ACC112 (cell line): ENCODE measurements around the gene FGD3.

ENCODE experiments used
- H2AFZ ChIP-seq: fragments of 200-600 bp; sonication (generic); one replicate; pipeline ENCODE4 v1.6.0; 2017; ENCODE audit warnings: antibody characterized with exemption, low read length; ENCODE audit not compliant: unreplicated experiment
- H3K27ac ChIP-seq: fragments of 200-600 bp; sonication (generic); 2 replicates; pipeline ENCODE4 v1.5.1; 2014; ENCODE audit warnings: low read depth, mild to moderate bottlenecking, antibody characterized with exemption, low read length, moderate library complexity
- H3K27me3 ChIP-seq: fragments of 200-600 bp; sonication (generic); 2 replicates; pipeline ENCODE4 v1.6.1; 2014; ENCODE audit warnings: mild to moderate bottlenecking, antibody characterized with exemption, low read length, moderate library complexity, mixed read lengths; ENCODE audit not compliant: insufficient read depth
- H3K36me3 ChIP-seq: fragments of 200-600 bp; sonication (generic); 2 replicates; pipeline ENCODE4 v1.6.1; 2016; ENCODE audit warnings: mild to moderate bottlenecking, antibody characterized with exemption, low read length, moderate library complexity, mixed read lengths; ENCODE audit not compliant: insufficient read depth
- H3K4me1 ChIP-seq: fragments of 200-600 bp; sonication (generic); one replicate; pipeline ENCODE4 v1.6.1; 2016; ENCODE audit warnings: low read length, mixed read lengths; ENCODE audit not compliant: insufficient read depth, unreplicated experiment, control insufficient read depth
- H3K4me3 ChIP-seq: fragments of 200-600 bp; sonication (generic); 2 replicates; pipeline ENCODE4 v1.5.1; 2014; ENCODE audit warnings: mild to moderate bottlenecking, low read depth, low read length
- H3K79me2 ChIP-seq: fragments of 200-600 bp; sonication (generic); one replicate; pipeline ENCODE4 v1.6.0; 2016; ENCODE audit warnings: low read length; ENCODE audit not compliant: control insufficient read depth, unreplicated experiment, insufficient read depth

Gene FGD3

DNA sequence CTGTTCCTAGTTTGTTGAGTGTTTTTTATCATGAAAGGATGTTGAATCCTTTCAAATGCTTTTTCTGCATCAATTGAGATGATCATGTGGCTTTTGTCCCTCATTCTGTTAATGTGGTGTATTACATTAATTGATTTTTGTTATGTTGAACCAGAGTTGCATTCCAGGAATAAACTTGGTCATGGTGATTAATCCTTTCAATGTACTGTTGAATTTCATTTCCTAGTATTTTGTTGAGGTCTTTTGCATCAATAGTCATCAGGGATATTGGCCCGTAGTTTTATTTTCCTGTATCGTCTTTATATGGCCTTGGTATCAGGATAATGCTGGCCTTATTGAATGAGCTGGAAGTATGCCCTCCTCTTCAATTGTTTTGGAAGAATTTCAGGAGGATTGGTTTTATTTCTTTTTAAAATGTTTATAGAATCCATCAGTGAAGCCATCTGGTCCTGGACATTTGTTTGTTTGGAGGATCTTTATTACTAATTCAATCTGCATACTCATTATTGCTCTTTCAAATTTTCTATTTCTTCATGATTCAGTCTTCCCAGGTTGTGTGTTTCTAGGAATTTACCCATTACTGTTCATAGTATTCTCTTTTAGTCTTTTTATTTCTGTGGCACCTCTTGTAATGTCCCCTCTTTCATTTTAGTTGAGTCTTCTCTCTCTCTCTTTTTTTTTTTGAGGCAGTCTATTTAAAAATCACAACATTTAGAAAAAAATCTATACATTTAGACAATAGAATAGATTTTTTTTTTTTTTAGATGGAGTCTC lies 32.1 kb downstream of the FGD3 start:
- no peaks in the 10 kb centered on the region for H3K36me3 ChIP-seq
- no peaks in the 10 kb centered on the region for H3K79me2 ChIP-seq
- H2AFZ ChIP-seq: no peak overlapping the region
- no peak overlapping the region for H3K4me3 ChIP-seq
- peaks cover 21% of the 10 kb centered on the region; the same call in 1 of the 2 replicates for H3K27me3 ChIP-seq
- no peak overlapping the region for H3K27ac ChIP-seq
- no peaks in the 10 kb centered on the region for H3K4me1 ChIP-seq

DNA sequence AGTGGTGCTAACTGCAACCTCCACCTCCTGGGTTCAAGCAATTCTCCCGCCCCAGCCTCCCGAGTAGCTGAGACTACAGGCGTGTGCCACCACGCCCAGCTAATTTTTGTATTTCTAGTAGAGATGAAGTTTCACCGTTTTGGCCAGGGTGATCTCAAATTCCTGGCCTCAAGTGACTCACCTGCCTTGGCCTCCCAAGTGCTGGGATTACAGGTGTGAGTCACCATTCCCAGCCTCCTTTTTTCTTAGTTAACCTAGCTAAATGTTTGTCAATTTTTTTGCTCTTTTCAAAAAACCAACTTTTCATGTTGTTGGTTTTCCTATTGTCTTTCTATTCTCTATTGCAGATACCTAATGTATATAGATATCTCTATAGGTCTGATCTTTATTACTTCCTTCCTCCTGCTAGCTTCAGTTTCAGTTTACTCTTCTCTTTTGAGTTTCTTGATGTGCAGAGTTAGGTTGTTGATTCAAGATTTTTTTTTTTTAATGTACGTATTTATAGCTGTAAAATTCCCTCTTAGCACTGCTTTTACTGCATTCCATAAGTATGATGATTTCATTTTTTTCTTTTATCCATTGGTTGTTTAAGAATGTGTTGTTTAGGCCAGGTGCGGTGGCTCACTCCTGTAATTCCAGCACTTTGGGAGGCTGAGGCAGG lies 32.9 kb downstream of the FGD3 start:
- no peak overlapping the region for H2AFZ ChIP-seq
- H3K27ac ChIP-seq: no peak overlapping the region
- H3K79me2 ChIP-seq: no peaks in the 10 kb centered on the region
- no peak overlapping the region for H3K4me3 ChIP-seq
- no peaks in the 10 kb centered on the region for H3K36me3 ChIP-seq
- no peaks in the 10 kb centered on the region for H3K4me1 ChIP-seq
- H3K27me3 ChIP-seq: peaks cover 21% of the 10 kb centered on the region; the same call in 1 of the 2 replicates

DNA sequence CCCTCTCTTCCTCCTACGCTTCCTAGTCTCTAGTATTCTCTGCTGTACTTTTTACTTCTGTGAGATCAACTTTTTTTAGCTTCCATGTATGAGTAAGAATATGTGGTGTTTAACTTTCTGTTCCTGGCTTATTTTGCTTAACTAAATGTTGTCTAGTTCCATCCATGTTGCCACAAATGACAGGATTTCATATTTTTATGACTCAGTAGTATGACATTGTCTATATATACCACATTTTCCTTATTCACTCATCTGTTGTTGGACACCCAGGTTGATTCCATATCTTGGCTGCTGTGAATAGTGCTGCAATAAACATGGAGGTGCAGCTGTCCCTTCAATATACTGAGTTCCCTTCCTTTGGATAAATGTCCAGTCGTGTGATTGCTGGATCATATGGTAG lies 34.8 kb downstream of the FGD3 start:
- no peaks in the 10 kb centered on the region for H3K4me1 ChIP-seq
- no peaks in the 10 kb centered on the region for H3K36me3 ChIP-seq
- no peak overlapping the region for H2AFZ ChIP-seq
- H3K27ac ChIP-seq: no peak overlapping the region
- H3K4me3 ChIP-seq: no peak overlapping the region
- H3K27me3 ChIP-seq: peaks cover 15% of the 10 kb centered on the region; the same call in 1 of the 2 replicates
- H3K79me2 ChIP-seq: no peaks in the 10 kb centered on the region

- H3K79me2 ChIP-seq: no peaks in the 10 kb centered on the region
- H3K27ac ChIP-seq: no peak overlapping the region
- H3K27me3 ChIP-seq: peaks cover 21% of the 10 kb centered on the region
- H2AFZ ChIP-seq: no peak overlapping the region
- H3K4me3 ChIP-seq: no peak overlapping the region
- H3K4me1 ChIP-seq: no peaks in the 10 kb centered on the region
- no peaks in the 10 kb centered on the region for H3K36me3 ChIP-seq
These were observed 36.8 kb downstream of the FGD3 start for GRCh38 chr9:92983984-92984589.

DNA sequence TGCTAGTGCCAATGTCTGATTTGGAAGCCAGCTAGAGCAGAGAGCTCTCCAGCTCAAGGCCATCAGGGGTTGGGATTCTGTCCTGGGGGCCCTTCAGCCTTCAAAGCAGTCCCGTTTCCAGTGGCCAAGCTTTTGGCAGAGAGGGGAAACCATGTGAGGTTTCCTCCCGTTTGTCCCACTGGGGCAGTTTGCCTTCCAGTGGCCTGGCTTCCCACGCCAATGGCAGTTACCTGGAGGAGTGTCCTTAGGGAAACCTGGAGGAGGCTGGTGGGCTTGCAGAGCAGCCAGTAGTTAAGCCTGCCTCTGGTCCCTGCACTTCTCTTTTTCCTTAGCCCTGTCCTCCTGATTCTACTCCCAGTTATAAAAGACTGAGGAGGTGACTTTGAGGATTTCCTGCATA lies 37.7 kb downstream of the FGD3 start:
- H3K79me2 ChIP-seq: no peaks in the 10 kb centered on the region
- H3K36me3 ChIP-seq: no peaks in the 10 kb centered on the region
- no peak overlapping the region for H2AFZ ChIP-seq
- H3K4me1 ChIP-seq: no peaks in the 10 kb centered on the region
- peaks cover 30% of the 10 kb centered on the region for H3K27me3 ChIP-seq
- H3K4me3 ChIP-seq: no peak overlapping the region
- no peak overlapping the region for H3K27ac ChIP-seq

- Histone ChIP-seq H2AFZ (no peak overlapping the region), H3K79me2 (no peaks in the 10 kb centered on the region), H3K36me3 (no peaks in the 10 kb centered on the region)
These were observed 39.1 kb downstream of the FGD3 start for GRCh38 chr9:92986176-92987119.

GRCh38 chr9:92988215-92988768 lies 41.0 kb downstream of the FGD3 start:
- Histone ChIP-seq H2AFZ (no peak overlapping the region), H3K79me2 (no peaks in the 10 kb centered on the region), H3K27me3 (peaks cover 54% of the 10 kb centered on the region), H3K27ac (no peak overlapping the region), H3K36me3 (no peaks in the 10 kb centered on the region), H3K4me1 (no peaks in the 10 kb centered on the region), H3K4me3 (no peak overlapping the region)

More at GRCh38 chr9:92986176-92987119, 39.1 kb downstream of the FGD3 start:
- H3K27ac ChIP-seq: no peak overlapping the region
- no peaks in the 10 kb centered on the region for H3K4me1 ChIP-seq
- H3K27me3 ChIP-seq: peaks cover 44% of the 10 kb centered on the region
- H3K4me3 ChIP-seq: no peak overlapping the region

GRCh38 chr9:92989561-92989960 lies 42.2 kb downstream of the FGD3 start:
- no peaks in the 10 kb centered on the region for H3K79me2 ChIP-seq

GRCh38 chr9:92990461-92990860 lies 43.1 kb downstream of the FGD3 start:
- H3K27me3 ChIP-seq: peaks cover 54% of the 10 kb centered on the region
- no peaks in the 10 kb centered on the region for H3K4me1 ChIP-seq
- H3K36me3 ChIP-seq: no peaks in the 10 kb centered on the region
- no peak overlapping the region for H3K27ac ChIP-seq
- no peak overlapping the region for H2AFZ ChIP-seq
- H3K4me3 ChIP-seq: no peak overlapping the region
- H3K79me2 ChIP-seq: no peaks in the 10 kb centered on the region

More at GRCh38 chr9:92989561-92989960, 42.2 kb downstream of the FGD3 start:
- no peak overlapping the region for H2AFZ ChIP-seq
- no peak overlapping the region for H3K4me3 ChIP-seq
- H3K27ac ChIP-seq: no peak overlapping the region
- no peaks in the 10 kb centered on the region for H3K4me1 ChIP-seq
- no peaks in the 10 kb centered on the region for H3K36me3 ChIP-seq
- peaks cover 54% of the 10 kb centered on the region for H3K27me3 ChIP-seq

- peaks cover 54% of the 10 kb centered on the region for H3K27me3 ChIP-seq
- H2AFZ ChIP-seq: no peak overlapping the region
- H3K4me3 ChIP-seq: no peak overlapping the region
- H3K4me1 ChIP-seq: no peaks in the 10 kb centered on the region
- H3K27ac ChIP-seq: no peak overlapping the region
- no peaks in the 10 kb centered on the region for H3K79me2 ChIP-seq
- H3K36me3 ChIP-seq: no peaks in the 10 kb centered on the region
These were observed 45.2 kb downstream of the FGD3 start for GRCh38 chr9:92992549-92992948.
